C4-2B (cell line): Measurements from ENCODE around the gene PAH.

Experiments used
- ZFX ChIP-seq: fragments of 450-650 bp; IDR thresholded peaks from 2 replicates; pipeline ENCODE4 v1.6.1; 2017
- TF ChIP-seq, protein P1 (sequence below): fragments of 450-650 bp; conservative IDR thresholded peaks from 2 replicates; pipeline ENCODE4 v1.5.1; 2017; ENCODE audit warnings: mild to moderate bottlenecking

DNA sequence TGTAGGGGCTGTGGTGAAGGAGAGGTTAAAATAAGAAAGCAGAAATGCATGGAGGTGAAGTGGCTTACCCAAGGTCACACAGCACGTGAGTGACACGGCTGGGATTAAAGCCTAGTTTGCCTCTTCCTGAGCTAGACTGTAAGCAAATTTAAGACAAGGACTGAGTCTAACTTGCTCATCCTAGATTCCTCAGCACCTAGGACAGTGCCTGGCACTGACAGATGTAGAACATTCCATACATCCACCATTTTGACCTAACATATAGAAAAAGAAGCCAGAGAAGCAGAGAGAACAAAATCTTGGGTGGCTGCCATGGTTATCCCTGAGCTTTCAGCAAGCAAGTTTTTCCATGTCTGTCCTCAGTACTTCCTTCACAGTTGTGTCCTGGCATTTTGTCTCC, 110.5 kb downstream of the PAH start:
- TF ChIP-seq, protein P1, sequence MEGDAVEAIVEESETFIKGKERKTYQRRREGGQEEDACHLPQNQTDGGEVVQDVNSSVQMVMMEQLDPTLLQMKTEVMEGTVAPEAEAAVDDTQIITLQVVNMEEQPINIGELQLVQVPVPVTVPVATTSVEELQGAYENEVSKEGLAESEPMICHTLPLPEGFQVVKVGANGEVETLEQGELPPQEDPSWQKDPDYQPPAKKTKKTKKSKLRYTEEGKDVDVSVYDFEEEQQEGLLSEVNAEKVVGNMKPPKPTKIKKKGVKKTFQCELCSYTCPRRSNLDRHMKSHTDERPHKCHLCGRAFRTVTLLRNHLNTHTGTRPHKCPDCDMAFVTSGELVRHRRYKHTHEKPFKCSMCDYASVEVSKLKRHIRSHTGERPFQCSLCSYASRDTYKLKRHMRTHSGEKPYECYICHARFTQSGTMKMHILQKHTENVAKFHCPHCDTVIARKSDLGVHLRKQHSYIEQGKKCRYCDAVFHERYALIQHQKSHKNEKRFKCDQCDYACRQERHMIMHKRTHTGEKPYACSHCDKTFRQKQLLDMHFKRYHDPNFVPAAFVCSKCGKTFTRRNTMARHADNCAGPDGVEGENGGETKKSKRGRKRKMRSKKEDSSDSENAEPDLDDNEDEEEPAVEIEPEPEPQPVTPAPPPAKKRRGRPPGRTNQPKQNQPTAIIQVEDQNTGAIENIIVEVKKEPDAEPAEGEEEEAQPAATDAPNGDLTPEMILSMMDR: no peak
- no peak for TF ChIP-seq ZFX
